Osteocyte (in vitro differentiated cells): ENCODE results near the gene ZZZ3. TPM values are rescaled to one million over a fixed set of nuclear protein-coding genes. Genes with fewer than 3 reads are reported as not detected.

Experiments
- DNase-seq: peaks from one replicate; pipeline ENCODE4 v3.0.0; 2021; ENCODE audit warnings: mixed read lengths; ENCODE audit not compliant: unreplicated experiment; ENCODE audit errors: extremely low spot score
- H3K27ac Mint-ChIP-seq: one replicate; pipeline ENCODE4 v1.8.0; 2021; ENCODE audit warnings: mild to moderate bottlenecking, mixed read lengths; ENCODE audit not compliant: unreplicated experiment
- H3K27me3 Mint-ChIP-seq: one replicate; pipeline ENCODE4 v1.8.0; 2021; ENCODE audit warnings: mixed read lengths; ENCODE audit not compliant: unreplicated experiment
- H3K36me3 Mint-ChIP-seq: one replicate; pipeline ENCODE4 v1.8.0; 2021; ENCODE audit warnings: mixed read lengths; ENCODE audit not compliant: unreplicated experiment
- H3K4me1 Mint-ChIP-seq: one replicate; pipeline ENCODE4 v1.8.0; 2021; ENCODE audit warnings: mixed read lengths; ENCODE audit not compliant: unreplicated experiment
- H3K4me3 Mint-ChIP-seq: one replicate; pipeline ENCODE4 v1.8.0; 2021; ENCODE audit warnings: mild to moderate bottlenecking, moderate library complexity, mixed read lengths; ENCODE audit not compliant: unreplicated experiment
- H3K9me3 Mint-ChIP-seq: one replicate; pipeline ENCODE4 v1.8.0; 2021; ENCODE audit warnings: mixed read lengths; ENCODE audit not compliant: unreplicated experiment
- CTCF ChIP-seq: fragments of 200-600 bp; sonication (generic); IDR thresholded peaks from 2 replicates; pipeline ENCODE4 v1.5.0; 2021; ENCODE audit warnings: antibody characterized with exemption, mild to moderate bottlenecking, moderate library complexity
- total RNA-seq: library from RNA; stranded (reverse); gene quantifications from 2 replicates; pipeline ENCODE4 v1.2.1, GENCODE V29; 2021

Gene ZZZ3
- total RNA-seq, 1 donor from 2014 or later: 54.3 TPM

GRCh38 chr1:77659879-77660593 is 22.4 kb downstream of the ZZZ3 start:
- Mint-ChIP-seq H3K36me3 (peaks cover 4% of the 10 kb centered on the region), H3K27ac (no peak overlapping the region), H3K4me1 (peaks cover 18% of the 10 kb centered on the region), H3K27me3 (no peaks in the 10 kb centered on the region), H3K9me3 (no peaks in the 10 kb centered on the region), H3K4me3 (no peak overlapping the region)
- DNase-seq: no peak
- TF ChIP-seq CTCF: no peak

GRCh38 chr1:77658271-77658670 is 24.2 kb downstream of the ZZZ3 start:
- TF ChIP-seq CTCF: no peak
- Mint-ChIP-seq H3K4me1 (peaks cover 7% of the 10 kb centered on the region), H3K27me3 (no peaks in the 10 kb centered on the region), H3K27ac (no peak overlapping the region), H3K36me3 (peaks cover 4% of the 10 kb centered on the region), H3K4me3 (no peak overlapping the region), H3K9me3 (no peaks in the 10 kb centered on the region)
- no peak for DNase-seq

- peaks cover 32% of the 10 kb centered on the region for H3K4me1 Mint-ChIP-seq
- H3K9me3 Mint-ChIP-seq: no peaks in the 10 kb centered on the region
These were observed 27.0 kb downstream of the ZZZ3 start for GRCh38 chr1:77655431-77655974.

GRCh38 chr1:77652970-77653516 is 29.4 kb downstream of the ZZZ3 start:
- DNase-seq: no peak
- Mint-ChIP-seq H3K9me3 (peaks cover 10% of the 10 kb centered on the region), H3K4me3 (no peak overlapping the region), H3K27me3 (no peaks in the 10 kb centered on the region), H3K4me1 (peaks cover 34% of the 10 kb centered on the region), H3K27ac (peak overlapping the region; percentile 73), H3K36me3 (peaks cover 33% of the 10 kb centered on the region)
- no peak for TF ChIP-seq CTCF

More at GRCh38 chr1:77655431-77655974, 27.0 kb downstream of the ZZZ3 start:
- no peak for TF ChIP-seq CTCF
- H3K36me3 Mint-ChIP-seq: peaks cover 14% of the 10 kb centered on the region
- no peak overlapping the region for H3K27ac Mint-ChIP-seq
- no peak overlapping the region for H3K4me3 Mint-ChIP-seq
- H3K27me3 Mint-ChIP-seq: no peaks in the 10 kb centered on the region
- DNase-seq: no peak

- H3K4me3 Mint-ChIP-seq: no peak overlapping the region
- H3K9me3 Mint-ChIP-seq: peaks cover 10% of the 10 kb centered on the region
- H3K27me3 Mint-ChIP-seq: no peaks in the 10 kb centered on the region
- DNase-seq: no peak
- no peak for TF ChIP-seq CTCF
- peaks cover 33% of the 10 kb centered on the region for H3K36me3 Mint-ChIP-seq
- peaks cover 34% of the 10 kb centered on the region for H3K4me1 Mint-ChIP-seq
- H3K27ac Mint-ChIP-seq: peak overlapping the region; percentile 73
These were observed 30.2 kb downstream of the ZZZ3 start for GRCh38 chr1:77652268-77652667.
